ENCODE results near the gene PIP5KL1.

The PIP5KL1 gene

GRCh38 chr9:127931092-127931881, 710 bp upstream of the PIP5KL1 start:
- DNase-seq (ENCODE audit: low spot score), result no peak

DNA sequence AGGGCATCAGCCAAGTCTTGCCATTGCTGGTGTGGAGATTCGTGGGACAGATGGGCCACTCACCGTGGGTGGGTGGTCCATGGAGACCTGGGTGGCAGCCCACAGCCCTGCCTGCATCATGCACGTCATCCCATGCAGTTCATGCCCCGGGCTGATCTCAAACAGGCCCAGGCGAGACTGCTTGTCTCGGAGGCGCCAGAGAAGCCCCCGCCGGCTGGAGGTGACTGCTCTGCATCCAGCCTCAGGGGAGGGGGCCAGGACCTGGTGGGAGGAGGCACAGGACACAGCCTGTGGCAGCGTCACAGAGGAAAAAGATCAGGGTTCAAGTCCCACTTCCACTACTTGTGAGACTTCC, 975 bp downstream of the PIP5KL1 start:
- DNase-seq (ENCODE audit: low spot score), result no peak

DNA sequence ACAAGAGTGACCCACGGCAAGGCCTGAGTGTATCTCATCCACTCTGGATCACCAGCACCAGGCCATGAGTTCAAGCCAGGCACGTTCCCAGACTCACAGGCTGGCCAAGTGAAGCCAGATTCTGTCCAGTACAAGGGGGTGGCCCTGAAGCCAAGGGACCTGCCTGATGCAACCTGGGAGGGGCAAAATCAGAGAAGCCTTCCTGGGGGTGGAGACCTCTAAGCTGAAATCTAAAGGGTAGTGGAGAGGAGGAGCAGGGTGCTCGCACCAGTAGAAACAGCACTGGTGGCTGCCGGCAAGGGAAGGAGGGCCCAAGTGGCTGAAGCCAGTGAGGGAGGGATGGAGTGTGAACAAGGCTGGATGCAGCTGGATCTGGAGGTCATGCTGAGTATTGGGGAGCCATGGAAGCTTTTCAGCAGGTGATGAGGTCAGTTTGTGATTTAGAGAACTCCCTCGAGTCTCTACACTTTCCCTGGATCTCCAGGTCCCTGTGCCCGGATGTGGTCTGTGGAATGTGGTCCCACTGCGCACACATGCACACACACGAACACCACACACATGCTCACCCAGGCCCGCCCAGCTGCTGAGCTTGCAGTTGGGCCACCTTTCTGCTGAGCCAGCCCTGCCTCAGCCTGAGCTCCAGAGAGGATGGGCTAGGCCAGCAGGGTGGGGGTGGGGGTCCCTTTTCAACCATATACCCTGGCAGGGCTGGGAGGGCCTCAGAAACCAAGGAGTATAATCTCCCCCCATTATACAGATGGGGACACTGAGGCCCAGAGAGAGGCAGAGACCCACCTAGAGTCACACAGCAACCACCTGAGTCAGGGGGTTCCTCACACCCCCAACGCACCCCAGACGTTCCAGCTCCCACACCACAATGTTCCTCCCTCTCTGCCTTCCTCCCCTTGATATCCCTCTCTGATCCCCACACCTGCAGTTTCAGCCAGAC, 1.6 kb downstream of the PIP5KL1 start:
- no peak for DNase-seq (ENCODE audit: low spot score)

DNA sequence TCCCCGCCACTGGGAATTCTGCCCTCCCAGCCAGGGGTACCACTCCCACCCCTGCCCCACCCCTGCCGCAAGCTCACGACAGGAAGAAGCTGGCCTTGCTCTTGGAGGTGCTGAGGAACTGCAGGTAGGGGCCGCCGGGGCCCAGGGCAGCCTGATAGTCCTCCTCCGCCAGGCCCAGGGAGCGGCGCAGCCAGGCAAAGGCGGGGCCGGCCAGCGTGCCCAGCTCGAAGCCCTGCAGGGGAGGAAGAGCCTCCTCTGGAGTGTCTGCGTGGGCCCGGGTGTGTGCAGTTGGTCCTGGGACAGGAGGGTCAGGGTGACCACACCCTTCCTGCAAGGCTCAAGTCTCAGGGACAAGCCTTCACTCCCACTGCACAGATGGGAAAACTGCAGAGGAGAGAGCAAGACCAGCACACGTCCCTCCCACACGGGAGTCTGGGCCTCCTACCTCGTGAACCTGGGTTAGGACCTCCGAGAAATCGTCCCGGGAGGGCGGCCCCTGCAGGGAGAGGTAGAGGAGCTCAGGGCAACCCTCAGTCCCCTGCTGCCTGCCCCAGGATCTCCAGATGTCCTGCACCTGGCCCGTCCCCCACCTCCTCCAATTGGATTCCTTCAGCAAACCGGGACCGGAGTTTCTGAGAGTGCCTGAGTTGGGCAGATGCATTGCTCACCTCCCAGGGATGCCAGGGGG, 2.4 kb downstream of the PIP5KL1 start:
- DNase-seq (ENCODE audit: low spot score), result no peak

DNA sequence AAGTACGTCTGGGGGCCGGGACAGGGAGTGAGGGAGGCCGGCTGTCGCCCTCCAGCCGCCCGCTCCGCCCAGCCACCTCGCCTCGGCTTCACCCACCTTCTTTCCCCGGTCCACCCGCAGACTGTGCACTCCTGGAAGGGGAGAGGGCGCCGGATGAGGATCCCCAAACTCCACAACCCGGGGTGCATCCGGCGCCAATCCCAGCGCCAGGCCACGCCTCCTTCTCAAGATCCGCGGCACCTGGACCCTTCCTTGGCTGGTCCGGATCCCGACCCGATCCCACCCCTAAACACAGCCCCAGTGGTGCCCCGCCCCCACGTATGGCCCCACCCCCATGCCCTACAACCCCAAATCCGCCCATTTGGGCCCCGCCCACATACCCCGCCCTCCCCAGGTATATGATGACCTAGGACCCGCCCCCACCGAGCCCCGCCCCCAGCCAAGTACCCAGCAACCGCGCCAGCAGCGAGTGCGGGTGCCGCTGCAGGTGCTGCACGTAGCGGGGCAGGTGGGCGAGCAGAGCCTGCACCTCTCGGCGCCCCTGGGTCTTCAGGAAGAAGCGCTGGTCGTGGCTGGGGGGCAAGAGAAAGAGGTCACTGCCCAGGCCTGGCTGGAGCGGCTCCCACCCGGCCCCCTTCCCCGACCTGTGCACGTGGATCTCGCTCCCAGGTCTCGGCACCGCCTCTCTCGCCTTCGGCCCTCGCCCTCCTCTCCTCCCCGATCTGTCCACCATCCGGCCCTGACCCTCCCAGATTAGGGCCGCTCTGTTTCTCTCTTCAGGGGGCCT, 3.2 kb downstream of the PIP5KL1 start:
- DNase-seq (ENCODE audit: low spot score), result no peak

DNA sequence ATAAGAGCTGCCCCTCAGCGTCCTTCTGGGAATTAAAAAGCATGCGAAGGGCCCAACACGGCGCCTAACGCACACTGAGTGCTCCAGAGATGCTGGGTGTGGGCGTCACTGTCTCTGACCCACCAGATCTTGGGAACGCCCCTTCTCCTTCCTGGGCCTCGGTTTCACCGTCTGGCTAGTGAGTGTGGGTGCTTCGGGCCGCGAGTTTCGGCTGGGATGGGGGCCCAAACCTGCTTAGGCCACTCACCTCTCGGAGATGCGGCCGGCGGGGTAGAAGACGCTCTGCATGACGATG, 3.7 kb downstream of the PIP5KL1 start:
- DNase-seq (ENCODE audit: low spot score), result no peak

GRCh38 chr9:127925959-127926905, 4.3 kb downstream of the PIP5KL1 start:
- no peak for DNase-seq (ENCODE audit: low spot score)

DNA sequence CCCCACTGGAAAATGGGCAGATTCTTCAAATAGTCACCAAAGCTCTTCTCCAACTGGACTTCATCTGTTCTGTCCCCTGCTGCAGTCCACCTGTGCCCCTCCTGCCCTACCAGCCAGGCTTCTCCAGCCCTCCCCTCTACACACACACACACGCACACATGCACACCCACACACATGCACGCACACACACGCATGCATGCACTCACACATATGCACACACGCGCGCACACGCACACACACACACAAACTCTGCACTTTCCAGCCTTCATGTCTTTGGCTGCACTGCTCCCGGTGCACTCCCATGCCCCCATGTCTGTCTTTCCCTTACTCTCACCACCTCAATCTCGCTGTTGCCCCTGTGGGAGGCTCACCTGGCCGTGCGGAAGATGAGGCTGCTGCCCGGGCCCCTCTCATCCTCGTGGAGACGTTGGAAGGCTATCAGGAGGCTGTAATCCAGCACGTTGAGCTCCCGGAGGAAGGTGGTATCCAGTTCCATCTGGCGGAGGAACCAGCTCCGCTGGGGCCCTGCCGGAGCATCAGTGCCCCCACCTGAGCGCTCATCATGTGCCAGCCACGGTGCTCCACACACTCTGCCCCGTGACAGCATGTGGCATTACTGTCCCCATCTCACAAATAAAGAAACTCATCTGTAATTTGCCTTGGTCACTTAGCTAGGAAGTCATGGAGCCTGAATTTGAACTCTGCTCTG, 5.7 kb downstream of the PIP5KL1 start:
- no peak for DNase-seq (ENCODE audit: low spot score)

- no peak for DNase-seq (ENCODE audit: low spot score)
These were observed 6.8 kb downstream of the PIP5KL1 start for GRCh38 chr9:127923771-127924170.

GRCh38 chr9:127923046-127923445, 7.5 kb downstream of the PIP5KL1 start:
- no peak for DNase-seq (ENCODE audit: low spot score)

- peak; percentile 71 for DNase-seq (ENCODE audit: low spot score)
These were observed 8.9 kb downstream of the PIP5KL1 start for GRCh38 chr9:127921557-127922120.

- no peak for DNase-seq (ENCODE audit: low spot score)
These were observed 9.8 kb downstream of the PIP5KL1 start for GRCh38 chr9:127920794-127921193.

- peak; percentile 96 for DNase-seq (ENCODE audit: low spot score)
These were observed 11.2 kb downstream of the PIP5KL1 start for GRCh38 chr9:127919253-127919815.

GRCh38 chr9:127918183-127919107, 12.1 kb downstream of the PIP5KL1 start:
- no peak for DNase-seq (ENCODE audit: low spot score)

DNA sequence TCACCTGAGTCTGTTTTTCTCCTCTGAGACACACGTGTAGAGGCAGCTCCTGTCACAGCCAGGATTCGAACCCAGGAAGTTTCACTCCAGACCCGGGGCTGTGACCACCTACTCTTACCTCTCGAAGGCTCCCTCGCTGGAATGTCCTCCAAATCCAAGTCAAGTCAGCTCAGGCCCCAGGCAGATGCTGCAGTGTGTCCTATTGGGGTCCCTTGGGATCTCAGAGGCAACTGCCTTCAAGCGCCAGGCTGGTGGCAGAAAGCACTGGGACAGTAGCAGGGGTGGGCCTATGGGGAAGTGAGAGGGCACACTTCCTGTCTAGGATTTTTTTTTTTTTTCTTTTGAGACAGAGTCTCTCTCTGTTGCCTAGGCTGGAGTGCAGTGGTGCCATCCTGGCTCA, 13.0 kb downstream of the PIP5KL1 start:
- DNase-seq (ENCODE audit: low spot score), result no peak

DNA sequence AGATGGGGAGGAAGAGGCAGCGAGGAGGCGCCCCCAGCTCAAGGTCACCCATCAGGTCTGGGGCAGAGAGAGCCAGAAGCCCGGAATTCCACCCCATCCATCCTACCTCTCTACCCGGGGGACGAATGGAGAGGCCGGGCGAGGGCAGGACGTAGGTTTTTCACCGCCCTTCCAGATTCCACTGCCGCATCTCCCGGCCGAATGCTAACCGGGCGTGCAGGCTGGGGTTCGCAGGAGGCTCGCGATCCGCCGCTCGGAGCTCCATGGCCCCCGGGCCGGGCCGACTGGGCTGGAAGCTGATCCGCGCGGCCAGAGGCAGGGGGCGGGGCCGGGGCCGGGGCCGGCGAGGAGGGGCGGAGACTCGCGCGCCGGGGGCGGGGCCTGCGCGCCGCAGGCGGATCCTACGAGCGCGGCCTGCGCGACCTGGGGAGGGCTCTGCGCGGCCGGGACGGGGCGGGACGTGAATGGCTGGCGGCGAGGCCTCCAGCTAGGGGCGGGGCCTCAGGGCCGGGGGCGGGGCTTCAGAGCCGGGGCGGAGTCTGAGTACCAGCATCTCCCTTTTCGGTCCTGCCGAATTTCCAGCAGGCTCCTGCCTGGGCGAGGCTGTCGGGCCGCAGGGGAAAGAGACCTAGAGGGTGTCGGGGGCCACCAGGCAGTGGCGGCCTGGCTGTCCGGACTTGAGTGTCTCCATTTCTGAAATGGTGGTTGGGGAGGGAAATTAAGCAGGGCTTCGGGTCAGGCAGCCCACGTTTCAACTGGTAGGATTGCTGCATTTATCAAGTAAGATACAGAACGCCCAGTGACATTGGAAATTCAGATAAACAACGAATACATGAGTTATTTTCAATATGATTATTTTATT, 13.6 kb downstream of the PIP5KL1 start, which contains the start of gene ST6GALNAC4:
Gene ST6GALNAC4 (minus strand): TSS at position 322 of the 862 bp plus-strand sequence. CDS start 622 bp downstream, outside the sequence.
- DNase-seq (ENCODE audit: low spot score), result peak; percentile 94

All from LoVo (cell line).